SK-N-MC (cell line): ENCODE data around the gene KLHL1.

Experiments
- DNase-seq: peaks from one replicate; pipeline ENCODE4 v3.0.0-alpha.2; 2011; ENCODE audit warnings: low read depth, low spot score
- H3K27ac ChIP-seq: fragments of 200-600 bp; sonication (generic); 2 replicates; pipeline ENCODE4 v1.5.1; 2016; ENCODE audit warnings: mixed run types
- H3K36me3 ChIP-seq: fragments of 200-600 bp; sonication (generic); 2 replicates; pipeline ENCODE4 v1.6.1; 2017; ENCODE audit warnings: antibody characterized with exemption, low read length, mixed read lengths; ENCODE audit not compliant: insufficient read depth
- H3K4me3 ChIP-seq: fragments of 200-600 bp; sonication (generic); 2 replicates; pipeline ENCODE4 v1.5.1; 2016
- H3K9ac ChIP-seq: fragments of 200-600 bp; sonication (generic); 2 replicates; pipeline ENCODE4 v1.8.0; 2017; ENCODE audit warnings: mixed run types, mixed read lengths; ENCODE audit not compliant: insufficient read length
- H3K9me3 ChIP-seq: fragments of 200-600 bp; sonication (generic); 2 replicates; pipeline ENCODE4 v1.6.1; 2017; ENCODE audit warnings: low read depth, mild to moderate bottlenecking, antibody characterized with exemption, low read length, moderate library complexity, mixed read lengths
- EZH2 ChIP-seq: fragments of 200-600 bp; sonication (generic); IDR thresholded peaks from one replicate; pipeline ENCODE4 v1.6.1; 2017; ENCODE audit warnings: antibody characterized with exemption
- FOXP2 ChIP-seq: optimal IDR thresholded peaks from 2 replicates; pipeline ENCODE3; 2011; ENCODE audit warnings: mild to moderate bottlenecking, moderate library complexity; ENCODE audit not compliant: insufficient read depth; ENCODE audit errors: extremely low read length, control extremely low read depth
- POLR2AphosphoS5 ChIP-seq: IDR thresholded peaks from 2 replicates; pipeline ENCODE4 v1.6.1; 2012; ENCODE audit warnings: mild to moderate bottlenecking, low read depth, low read length, borderline replicate concordance

The KLHL1 gene

DNA sequence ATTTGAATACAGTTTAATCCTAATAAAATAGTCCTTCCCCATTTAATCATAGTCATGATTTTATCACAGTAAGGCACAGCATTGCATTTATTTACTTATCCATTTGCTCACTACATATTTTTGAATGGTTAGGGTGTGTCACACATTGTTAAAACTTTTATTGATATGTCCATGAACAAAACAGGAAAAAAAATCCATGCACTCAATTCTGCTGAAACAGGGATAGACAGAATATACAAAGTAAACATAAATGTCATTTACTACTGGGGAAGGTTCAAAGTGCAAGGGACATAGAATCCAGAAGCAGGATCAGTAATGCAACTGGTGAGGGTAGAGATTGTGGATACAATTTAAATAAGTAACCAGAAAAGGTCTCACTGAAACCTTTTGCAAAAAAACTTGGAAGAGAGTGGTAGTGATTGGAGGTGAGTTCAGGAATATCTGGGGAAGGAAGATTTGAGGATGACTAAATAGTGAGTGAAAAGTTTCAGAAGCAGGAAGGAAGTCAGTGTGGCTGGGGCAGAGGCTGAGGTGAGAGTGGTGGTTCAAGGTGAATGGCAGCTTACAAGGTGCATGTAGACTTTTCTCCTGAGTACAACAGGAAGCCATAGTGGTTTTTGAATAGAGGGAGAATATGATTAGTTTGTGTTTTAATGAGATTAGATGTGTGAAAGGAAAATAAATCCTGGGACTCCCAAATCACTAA lies 387.8 kb downstream of the KLHL1 start:
- DNase-seq, result no peak
- Histone ChIP-seq H3K9ac (no peak overlapping the region), H3K36me3 (no peaks in the 10 kb centered on the region), H3K27ac (no peak overlapping the region), H3K9me3 (no peaks in the 10 kb centered on the region), H3K4me3 (no peak overlapping the region)
- TF ChIP-seq EZH2 (no peak), POLR2AphosphoS5 (no peak), FOXP2 (no peak)

DNA sequence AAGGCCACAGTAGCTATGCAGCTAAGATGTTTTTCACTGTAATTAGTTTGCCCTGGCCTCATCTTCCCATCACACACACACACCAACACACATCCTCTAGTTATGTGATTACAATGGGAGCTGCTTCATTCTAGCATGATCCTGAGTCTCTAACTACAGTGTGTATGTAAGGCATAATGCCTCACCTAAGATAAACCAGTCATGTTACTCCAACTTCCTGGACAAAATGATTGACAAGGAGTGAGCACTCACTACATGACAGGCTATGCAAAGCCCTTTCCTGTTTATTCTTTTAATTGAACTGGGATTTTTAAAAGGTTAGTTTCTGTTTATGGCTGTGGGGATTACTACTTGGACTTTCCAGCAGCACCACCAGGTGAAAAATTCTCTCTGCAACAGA lies 401.4 kb downstream of the KLHL1 start:
- Histone ChIP-seq H3K4me3 (no peak overlapping the region), H3K9ac (no peak overlapping the region), H3K36me3 (no peaks in the 10 kb centered on the region), H3K27ac (no peak overlapping the region), H3K9me3 (no peaks in the 10 kb centered on the region)
- TF ChIP-seq EZH2 (no peak), POLR2AphosphoS5 (no peak), FOXP2 (no peak)
- no peak for DNase-seq

DNA sequence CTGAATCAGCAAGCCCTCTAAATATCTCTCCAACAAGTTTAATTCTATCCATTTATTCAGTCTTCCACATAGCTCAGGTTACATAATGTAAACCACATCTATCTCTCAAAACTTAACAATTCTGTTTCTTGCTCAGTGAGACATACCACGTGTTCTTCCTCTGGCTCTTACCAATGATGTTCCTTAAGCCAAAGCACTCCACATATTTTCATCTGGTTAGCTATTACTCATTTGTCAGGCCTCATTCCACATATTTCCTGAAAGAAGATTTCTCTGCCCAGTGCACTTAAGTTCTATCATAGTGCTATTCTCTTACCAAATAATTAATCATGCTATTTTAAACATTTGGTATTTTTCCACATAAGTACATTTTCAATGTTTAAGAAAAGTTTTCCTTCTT lies 403.9 kb downstream of the KLHL1 start:
- DNase-seq, result no peak
- no peaks in the 10 kb centered on the region for H3K9me3 ChIP-seq
- no peak overlapping the region for H3K4me3 ChIP-seq
- no peak overlapping the region for H3K9ac ChIP-seq
- H3K36me3 ChIP-seq, result no peaks in the 10 kb centered on the region
- TF ChIP-seq EZH2 (no peak), FOXP2 (no peak), POLR2AphosphoS5 (no peak)
- no peak overlapping the region for H3K27ac ChIP-seq

DNA sequence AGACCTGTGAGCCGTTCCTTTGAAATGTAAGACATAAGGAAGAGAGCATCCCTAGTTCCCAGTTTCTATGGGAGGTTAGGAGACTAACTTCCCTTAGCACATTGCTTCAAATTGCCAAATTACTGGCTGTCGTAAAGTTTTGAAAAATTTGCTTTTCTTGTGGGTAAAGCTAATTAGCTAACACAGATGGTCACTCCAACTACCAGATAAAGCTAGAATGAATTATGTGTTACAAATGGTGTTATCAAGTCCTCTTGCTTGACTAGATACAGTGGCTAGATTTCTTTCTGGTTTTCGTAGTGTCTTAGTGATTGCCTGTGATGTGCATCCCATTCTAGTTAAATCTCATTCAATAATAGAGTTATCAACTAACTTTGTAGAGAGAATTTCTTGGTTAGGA lies 417.3 kb downstream of the KLHL1 start:
- H3K9ac ChIP-seq, result no peak overlapping the region
- no peak overlapping the region for H3K4me3 ChIP-seq
- TF ChIP-seq FOXP2, result no peak
- no peak for TF ChIP-seq EZH2
- no peak for TF ChIP-seq POLR2AphosphoS5
- H3K9me3 ChIP-seq, result no peaks in the 10 kb centered on the region
- DNase-seq, result no peak
- H3K36me3 ChIP-seq, result no peaks in the 10 kb centered on the region
- no peak overlapping the region for H3K27ac ChIP-seq

DNA sequence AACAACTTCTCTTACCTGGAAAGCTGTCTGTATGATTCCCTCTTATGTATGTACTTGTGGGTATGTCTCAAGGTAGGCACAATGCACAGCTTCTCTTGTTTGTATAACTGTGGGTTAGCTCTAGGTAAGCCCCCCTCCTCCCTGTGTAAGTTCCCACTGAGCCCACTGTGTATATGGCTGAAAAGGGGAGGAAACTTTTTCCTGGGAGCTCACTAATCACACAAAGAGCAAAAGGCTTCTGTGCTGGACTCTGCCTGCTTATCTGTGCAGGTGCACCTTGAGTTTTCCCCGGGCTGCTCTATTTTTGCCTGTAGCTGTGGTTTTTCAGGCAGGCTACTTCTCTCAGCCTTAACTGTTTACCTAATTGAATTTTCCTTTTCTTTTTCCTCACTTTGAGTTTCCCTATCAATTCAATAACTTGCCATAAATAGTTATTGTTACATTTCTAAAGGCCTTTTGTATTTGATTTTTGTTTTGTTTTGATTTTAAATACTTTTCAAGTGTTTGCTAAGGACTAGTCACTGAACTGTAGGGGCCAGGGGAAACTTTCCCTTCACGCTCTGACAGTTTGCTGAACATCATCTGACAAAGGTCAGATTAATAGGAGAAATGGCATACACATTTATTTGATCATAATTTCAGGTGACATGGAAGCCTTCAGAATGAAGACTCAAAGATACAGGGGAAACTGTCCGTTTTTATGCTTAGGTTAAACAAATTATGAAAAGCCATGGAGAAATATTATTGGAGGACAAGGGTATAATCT lies 424.1 kb downstream of the KLHL1 start:
- DNase-seq, result no peak
- no peaks in the 10 kb centered on the region for H3K36me3 ChIP-seq
- H3K9me3 ChIP-seq, result no peaks in the 10 kb centered on the region
- no peak overlapping the region for H3K4me3 ChIP-seq
- no peak overlapping the region for H3K27ac ChIP-seq
- TF ChIP-seq POLR2AphosphoS5, result no peak
- no peak for TF ChIP-seq FOXP2
- TF ChIP-seq EZH2, result no peak
- H3K9ac ChIP-seq, result no peak overlapping the region

DNA sequence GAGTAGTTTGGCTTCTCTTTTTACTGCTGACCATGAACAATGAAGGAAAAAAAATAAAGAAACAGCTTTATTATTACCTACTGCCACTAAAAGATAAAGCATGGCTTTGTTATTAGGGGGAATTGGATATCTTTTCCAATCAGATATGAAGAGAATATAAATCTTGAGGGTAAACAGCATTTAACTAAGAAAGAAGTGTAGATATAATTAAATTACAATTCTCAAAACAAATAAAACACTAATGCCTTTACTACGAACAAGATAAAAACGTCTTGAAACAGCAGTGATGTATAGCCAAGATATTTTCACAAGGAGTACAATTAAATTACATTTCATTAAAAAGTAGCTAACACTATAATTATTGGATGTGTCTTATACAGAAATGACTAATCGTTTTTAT lies 426.5 kb downstream of the KLHL1 start:
- Histone ChIP-seq H3K4me3 (no peak overlapping the region), H3K27ac (no peak overlapping the region), H3K9me3 (no peaks in the 10 kb centered on the region), H3K36me3 (no peaks in the 10 kb centered on the region), H3K9ac (no peak overlapping the region)
- no peak for TF ChIP-seq POLR2AphosphoS5
- TF ChIP-seq FOXP2, result no peak
- TF ChIP-seq EZH2, result no peak
- no peak for DNase-seq

DNA sequence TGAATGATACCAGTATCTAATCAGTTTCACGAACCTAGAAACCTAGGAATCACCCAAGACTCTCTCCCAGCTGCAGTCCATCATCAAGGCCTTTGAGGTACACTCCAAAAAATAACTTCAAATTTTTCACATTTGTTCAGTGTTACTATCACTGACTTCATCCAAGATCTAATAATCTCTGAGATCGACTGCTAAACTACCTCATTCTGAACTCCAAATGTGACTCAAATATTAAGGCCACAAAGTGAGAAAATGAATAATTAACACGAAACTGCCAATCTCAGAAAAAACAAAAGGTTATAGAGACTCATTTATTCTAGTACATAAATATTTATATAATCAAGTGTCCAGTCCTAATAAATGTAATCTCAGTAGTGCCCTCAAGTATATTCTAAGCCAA lies 430.9 kb downstream of the KLHL1 start:
- TF ChIP-seq FOXP2 (no peak), EZH2 (no peak), POLR2AphosphoS5 (no peak)
- no peak for DNase-seq
- Histone ChIP-seq H3K4me3 (no peak overlapping the region), H3K9me3 (no peaks in the 10 kb centered on the region), H3K27ac (no peak overlapping the region), H3K36me3 (no peaks in the 10 kb centered on the region), H3K9ac (no peak overlapping the region)

DNA sequence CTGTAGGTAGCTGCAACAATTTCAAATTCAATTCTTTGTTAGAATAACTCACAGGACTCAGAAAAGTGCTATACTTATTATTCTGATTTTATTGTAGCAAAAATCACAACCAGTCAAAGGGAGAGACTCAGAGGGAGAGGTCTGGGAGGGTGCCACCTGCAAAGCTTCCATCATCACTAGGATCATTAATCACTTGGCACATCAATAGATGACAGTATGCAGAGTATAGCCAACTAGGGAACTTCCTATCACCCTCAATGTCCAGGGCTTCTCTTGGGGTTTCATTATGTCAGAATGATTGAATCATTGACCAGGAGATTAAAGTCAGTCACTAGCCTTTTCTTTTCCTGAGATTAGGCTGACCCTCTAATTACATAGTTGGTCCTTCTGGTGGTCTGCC lies 432.0 kb downstream of the KLHL1 start:
- Histone ChIP-seq H3K36me3 (no peaks in the 10 kb centered on the region), H3K9ac (no peak overlapping the region), H3K27ac (no peak overlapping the region), H3K4me3 (no peak overlapping the region), H3K9me3 (no peaks in the 10 kb centered on the region)
- no peak for DNase-seq
- TF ChIP-seq POLR2AphosphoS5 (no peak), EZH2 (no peak), FOXP2 (no peak)
